Fibroblast of upper back skin (primary cell): Measurements from ENCODE around the gene HSF5.

ENCODE experiments used
- DNase-seq: peaks from one replicate; pipeline ENCODE4 v3.0.0-alpha.2; 2013

The HSF5 gene

DNA sequence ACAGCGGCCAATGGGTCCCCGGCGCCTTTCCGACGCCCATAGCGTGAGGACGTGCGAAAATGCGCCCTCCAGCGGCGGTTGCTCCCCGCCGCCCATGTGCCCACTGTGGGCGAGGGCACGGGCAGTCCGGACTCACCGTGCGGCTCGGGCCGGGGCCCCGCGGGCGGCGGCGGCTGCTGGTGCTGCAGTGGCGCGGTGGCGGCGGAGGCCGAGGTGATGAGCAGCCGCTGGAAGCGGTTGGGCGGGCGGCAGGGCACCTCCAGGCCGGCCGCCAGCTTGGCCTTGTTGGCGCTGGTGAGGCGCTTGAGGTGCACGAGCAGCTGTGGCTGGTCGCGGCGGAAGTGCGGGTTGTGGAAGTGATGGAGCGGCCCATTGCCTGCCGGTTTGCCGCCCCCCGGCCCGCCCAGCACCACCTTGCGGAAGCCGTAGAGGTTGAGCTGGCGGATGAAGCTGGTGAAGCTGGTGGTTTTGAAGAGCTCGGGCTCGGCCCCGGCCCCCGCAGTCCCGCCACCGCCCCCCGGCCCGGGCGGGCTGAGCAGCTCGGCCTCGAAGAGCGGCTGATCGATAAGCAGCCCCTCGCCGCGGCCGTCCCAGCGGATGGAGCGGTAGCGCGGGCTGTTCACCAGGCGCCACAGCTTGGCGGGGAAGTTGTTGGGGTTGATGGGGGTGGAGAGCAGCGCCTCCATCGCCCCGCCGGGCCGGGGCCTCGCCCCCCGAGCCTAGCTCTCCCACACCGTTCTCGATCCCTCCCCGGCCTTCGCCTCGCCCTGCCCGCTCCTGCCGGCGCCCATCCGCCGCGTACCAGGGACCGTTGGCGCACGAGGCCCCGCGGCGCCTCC lies at the start of gene HSF5:
HSF5 (minus strand) TSS at position 820 of the 839 bp plus-strand sequence; CDS start at position 686, 134 bp downstream.
- peak; percentile 9 for DNase-seq

GRCh38 chr17:58537266-58537665 lies 49.1 kb upstream of the HSF5 start:
- no peak for DNase-seq

DNA sequence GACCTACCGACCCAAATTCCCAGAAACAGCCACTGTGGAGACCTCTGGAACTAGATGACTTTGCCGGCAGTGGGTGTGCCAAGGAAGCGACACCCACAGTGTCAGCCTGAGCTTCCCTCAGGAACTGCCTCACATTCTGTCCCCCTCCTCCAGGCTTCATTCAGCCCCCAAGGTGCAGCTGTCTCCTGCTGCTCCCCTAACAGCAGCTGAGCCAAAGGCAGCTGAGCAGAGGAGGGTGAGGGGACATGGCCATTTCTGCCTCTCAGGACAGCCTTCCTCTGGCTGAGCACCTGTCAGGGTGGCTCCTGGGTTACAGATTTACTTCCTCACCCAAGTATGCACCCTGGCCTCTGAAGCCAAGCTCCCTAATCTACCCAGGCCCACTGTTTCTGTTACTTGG lies 48.3 kb upstream of the HSF5 start:
- no peak for DNase-seq

- DNase-seq: peak; percentile 45
Measured at GRCh38 chr17:58535431-58535830, 47.2 kb upstream of the HSF5 start.

DNA sequence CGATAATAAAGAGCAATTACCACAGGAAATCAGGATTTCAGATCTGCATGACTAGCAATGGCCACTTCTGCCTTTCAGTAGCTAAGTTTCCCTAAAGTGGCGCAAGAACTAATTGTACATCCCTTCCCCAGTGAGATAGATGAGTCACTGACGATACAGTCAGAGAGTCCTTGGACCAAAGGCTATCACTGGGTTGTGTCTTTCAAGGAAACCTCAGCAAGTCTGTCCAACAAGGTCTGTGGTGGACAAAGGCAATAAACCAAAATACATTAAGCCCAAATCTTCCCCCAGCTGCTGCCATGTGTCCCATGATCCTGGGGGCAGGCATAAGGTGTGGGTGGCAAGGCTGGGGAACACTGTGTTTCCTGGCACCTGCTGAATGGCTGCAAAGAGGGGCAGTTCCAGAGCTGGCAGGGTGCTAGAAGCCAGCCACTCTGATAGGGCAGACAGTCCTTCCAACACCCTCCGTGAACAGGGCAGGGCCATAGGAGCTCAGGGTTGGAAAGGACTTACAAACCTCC lies 46.8 kb upstream of the HSF5 start:
- peak; percentile 68 for DNase-seq

DNA sequence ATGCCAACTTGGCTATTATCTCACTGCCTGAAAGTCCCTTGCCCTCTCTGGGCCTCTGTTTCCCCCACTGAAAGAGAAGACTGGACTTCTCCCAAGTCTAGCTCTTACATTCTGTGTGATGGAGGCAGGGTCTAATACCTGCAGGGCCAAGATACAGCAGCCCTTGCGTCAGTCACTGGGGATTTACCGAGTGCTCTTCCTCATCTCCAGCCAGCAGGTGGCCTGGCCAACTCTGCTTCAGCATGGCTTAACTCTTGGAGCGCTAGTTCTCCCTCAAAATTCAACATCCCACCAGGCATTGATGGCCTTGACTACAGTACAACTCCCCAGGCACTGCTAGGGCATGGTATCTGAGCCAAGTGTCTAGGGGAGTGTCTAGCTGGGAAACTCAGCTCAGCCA lies 46.1 kb upstream of the HSF5 start:
- no peak for DNase-seq

- DNase-seq: no peak
Measured at GRCh38 chr17:58533616-58534188, 45.5 kb upstream of the HSF5 start.

- no peak for DNase-seq
Measured at GRCh38 chr17:58532555-58532951, 44.3 kb upstream of the HSF5 start.

DNA sequence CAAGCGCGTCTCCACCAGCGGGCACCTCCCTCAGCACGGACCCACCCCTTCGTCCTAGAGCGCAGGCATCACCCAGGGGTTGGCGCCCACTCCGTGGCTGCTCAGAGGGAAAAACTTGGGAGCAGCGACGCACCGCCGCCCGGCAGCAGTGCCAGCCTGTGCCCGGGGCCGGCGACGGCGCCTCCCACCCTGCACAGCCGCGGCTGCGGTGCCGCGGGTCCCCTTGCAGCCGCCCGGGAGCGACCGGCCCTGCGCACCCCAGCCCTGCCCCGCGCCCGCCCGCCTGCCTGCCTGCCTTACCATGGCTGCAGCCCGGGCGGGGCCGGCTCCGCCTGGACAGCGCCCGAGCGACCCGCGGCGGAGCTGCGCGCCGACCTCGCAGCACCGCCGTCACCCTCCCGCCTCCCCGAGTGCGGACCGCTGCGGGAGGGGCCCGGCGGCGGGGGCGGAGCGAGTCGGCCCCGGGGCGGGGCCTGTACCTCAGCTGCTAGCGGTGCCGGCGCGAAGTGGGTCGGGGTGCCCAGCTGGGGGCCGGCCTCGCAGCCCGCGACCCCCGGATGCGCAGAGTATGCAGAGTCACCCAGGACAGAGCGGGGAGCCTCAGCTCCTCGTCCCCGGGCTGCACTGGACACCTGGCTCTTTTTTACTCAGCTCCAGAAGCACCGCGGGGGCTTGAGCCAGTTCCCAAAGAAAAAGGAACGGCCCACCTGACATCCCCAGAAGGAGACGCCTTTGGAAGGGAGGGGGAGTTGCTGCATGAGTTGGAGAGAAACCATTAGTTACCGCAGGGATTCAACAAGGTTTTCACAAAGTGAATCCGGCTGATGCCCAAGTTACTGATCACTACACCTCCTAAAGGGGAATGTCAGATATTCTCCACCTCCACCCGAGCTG lies 43.7 kb upstream of the HSF5 start:
- no peak for DNase-seq

GRCh38 chr17:58531122-58531521 lies 42.9 kb upstream of the HSF5 start:
- DNase-seq: no peak

DNA sequence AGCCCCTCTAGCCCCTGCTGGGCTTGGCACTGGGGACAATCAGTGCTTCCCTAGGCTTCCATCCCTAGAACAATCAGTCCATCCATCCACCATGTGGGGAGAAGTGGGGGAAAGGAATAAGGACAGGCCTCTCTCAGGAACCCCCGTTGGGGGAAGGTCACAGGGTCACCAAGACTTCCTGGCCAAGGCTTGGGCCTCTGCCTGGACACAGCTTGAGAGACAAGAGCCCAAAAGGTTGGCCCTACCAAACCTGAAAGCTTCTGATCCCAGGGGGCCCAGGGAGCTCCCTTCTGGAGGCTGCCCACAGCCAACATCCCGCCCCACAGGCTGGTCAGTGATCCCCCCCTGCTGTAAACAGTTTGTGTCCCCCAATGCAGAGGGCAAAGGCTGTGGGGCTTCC lies 42.4 kb upstream of the HSF5 start:
- no peak for DNase-seq

GRCh38 chr17:58529275-58529674 lies 41.1 kb upstream of the HSF5 start:
- no peak for DNase-seq

DNA sequence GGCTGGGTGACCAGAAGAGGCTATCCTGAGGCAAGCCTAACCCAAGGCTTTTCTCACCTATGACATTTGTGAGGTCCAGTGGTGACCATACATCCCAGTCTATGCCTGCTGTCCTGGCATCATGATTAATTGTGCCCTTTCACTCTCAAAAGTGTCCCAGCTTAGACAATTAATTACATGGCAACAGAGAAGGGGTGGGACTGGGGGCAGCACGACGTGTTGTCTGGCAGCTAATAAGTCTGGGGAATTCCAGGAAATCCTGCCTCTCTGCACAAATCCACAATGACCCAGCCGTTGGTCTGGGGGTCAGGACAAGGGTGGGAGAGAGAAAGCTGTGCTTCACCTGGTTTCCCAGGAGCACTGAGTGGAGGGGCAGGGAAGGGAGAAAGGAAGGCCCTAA lies 40.2 kb upstream of the HSF5 start:
- DNase-seq: no peak

- no peak for DNase-seq
Measured at GRCh38 chr17:58527949-58528348, 39.7 kb upstream of the HSF5 start.

- no peak for DNase-seq
Measured at GRCh38 chr17:58527306-58527705, 39.1 kb upstream of the HSF5 start.

DNA sequence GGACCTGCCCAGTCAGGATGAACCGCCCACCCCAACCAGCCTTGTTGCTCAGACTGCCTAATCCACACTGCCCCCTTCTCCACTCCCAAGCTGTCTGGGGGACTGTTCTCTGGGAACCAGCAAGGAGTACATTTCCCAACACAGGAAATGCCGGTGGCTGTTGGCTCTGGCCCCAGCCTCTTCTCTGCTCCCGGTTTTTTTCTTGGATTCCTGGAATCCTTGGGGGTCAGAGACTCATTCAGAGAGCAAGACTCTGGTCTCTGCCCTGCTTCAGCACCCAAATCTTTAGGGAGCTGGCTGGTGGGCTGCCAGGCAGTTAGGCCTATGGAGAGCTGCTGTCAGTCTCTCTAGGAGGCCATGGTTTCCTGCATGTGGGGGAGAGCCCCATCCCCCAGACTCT lies 37.0 kb upstream of the HSF5 start:
- DNase-seq: peak; percentile 99

DNA sequence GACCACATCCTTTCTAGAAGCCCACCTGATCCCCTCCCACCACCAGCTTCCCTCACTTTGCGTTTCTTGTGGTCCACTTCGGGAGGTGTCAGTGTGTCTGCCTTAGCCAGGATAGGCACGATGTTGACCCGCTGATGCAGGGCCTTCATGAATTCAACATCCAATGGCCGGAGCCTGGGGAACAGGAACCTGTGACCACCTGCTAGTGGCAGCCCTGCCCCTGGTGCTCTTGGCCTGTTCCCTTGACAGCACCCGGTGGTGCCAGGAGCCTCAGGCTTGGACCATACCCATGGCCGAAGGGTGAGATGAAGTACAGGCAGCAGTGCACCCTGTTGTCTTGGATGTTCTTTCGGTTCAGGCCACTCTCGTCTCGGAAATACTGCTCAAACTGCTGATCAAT lies 33.5 kb upstream of the HSF5 start:
- no peak for DNase-seq

GRCh38 chr17:58520843-58521430 lies 32.7 kb upstream of the HSF5 start:
- DNase-seq: no peak

DNA sequence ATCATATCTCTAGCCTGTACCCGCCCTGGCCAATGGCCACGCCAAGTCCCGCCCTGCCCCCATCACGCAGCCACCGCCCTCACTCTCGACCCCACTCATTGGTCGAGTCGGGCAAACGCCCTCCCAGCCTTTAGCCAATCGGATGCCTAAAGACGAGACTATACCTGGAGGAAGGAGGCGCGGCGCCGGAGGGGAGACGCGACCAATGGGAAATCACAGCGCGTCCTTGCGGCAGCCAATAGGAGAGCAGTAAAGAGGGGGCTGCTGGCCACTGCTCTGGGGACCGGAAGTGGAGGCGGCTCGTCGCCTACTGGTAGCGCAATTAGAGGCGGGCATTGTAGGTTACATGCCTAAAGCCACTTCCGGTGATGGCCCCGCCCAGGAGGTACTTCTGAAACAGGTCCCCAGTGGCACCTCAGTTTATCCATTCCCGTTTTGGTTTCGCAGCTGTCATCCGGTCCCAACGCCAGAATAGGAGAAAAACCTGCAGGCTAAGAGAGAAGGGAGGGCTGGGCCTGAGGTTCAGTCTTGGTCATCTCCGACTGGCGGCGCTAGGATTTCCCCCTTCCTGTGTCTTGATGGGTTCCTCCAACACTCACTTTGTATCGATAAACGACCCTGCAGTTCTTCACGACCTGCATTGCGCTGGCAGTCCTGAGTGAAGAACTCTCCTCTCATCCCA lies 29.9 kb upstream of the HSF5 start:
- DNase-seq: peak; percentile 100

DNA sequence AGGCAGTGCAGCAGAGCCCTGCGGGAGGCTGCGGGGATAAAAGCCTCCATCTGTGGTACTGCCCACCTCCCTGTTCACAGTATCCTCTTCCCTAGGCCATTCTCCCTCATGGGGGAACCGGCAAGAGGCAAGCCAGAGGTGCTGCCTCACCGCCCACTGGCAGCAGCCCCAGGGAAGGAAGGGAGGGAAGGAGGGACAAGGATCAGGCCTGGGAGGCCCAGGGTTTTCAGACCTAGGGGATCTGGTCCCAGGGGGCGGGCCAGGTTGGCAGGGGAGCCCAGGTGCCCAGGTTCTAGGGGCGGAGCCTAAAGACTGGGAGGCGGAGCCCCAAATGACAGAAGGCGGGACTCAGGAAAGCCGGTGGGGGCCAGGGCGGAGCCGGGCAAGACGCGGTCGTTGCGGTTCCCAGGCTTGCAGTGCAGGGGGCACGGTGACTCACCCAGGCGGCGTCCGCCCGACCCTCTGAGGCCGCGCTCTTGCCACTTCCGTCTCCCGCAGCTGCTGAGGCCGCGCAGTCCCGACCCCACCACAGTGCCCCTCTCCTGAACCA lies 29.2 kb upstream of the HSF5 start:
- DNase-seq: no peak

- DNase-seq: no peak
Measured at GRCh38 chr17:58516644-58517377, 28.6 kb upstream of the HSF5 start.
